Limb (tissue), 2 donors: ENCODE measurements around the gene NSFL1C.
"Not testable (repeated sequence)": the region's sequence is repeated elsewhere in the genome, so short reads cannot be mapped to it uniquely, and the experiment has no call there.

Source experiments
- DNase-seq, 2 donors: peaks; one replicate each; pipeline ENCODE4 v3.0.0-alpha.2; 2016; ENCODE audit errors: extremely low spot score in 2 of 2

NSFL1C gene

GRCh38 chr20:1424336-1424735 lies 42.3 kb downstream of the NSFL1C start:
- DNase-seq = no peak

DNA sequence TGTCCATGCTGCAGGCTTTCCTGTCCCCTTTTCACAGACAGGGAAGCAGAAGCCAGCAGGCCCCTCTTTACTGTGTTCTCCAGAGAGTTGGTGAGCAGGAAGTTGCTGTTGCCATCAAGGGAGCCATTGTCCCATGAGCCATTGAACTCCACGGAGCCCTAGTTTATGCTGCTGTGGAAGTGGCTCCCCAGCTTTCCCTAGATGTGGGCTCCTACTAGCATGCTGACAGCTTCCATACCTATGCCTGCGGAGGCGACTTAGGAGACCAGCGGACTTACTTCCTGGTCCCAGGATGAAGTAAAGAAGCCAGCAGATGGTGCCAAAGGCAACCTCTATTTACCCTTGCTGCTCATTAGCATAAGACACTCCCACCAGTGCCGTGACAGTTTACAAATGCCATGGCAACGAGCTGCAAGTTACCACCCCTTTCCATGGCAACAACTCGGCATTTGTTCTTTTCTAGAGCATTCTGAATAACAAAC lies 43.0 kb downstream of the NSFL1C start:
- peak in 1 of 2 donors; percentile 51 for DNase-seq

DNA sequence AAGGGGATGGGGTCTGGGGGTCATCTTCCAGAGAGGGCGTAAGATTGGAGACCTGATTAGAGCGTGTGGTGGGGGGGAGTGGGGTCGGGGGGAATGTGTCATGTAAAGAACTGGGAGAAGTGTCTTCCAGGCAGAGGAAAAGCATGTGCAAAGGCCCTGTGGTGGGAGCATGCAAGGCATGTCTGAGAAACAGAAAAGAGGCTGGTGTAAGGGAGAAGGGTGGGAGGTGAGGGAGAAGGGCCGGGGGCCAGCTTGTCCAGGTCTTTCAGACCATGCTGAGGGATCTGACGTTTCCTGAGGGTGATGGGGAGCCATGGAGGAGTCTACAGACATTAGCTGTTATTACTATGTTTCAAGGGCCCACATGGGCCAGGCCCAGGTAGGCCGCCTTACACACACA lies 43.4 kb downstream of the NSFL1C start:
- no peak for DNase-seq

DNA sequence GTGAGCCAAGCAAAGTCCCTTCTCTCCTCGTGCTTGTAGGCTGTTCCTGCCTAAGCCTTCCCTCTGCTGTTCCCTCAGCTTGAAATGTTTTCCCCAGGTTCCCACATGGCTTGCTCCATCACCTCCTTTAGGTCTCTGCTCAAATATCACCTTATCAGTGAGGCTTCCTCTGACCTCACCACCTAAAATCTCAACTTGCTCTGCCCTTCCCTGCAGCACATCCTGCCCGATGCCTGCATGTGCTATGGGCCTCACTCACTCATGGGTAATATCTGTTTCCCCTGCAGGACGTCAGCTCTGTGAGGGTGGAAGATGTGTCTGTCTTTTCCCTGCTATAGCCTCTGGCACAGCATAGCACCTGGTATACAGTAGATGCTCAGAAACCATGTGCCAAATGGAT lies 43.9 kb downstream of the NSFL1C start:
- DNase-seq = no peak

DNA sequence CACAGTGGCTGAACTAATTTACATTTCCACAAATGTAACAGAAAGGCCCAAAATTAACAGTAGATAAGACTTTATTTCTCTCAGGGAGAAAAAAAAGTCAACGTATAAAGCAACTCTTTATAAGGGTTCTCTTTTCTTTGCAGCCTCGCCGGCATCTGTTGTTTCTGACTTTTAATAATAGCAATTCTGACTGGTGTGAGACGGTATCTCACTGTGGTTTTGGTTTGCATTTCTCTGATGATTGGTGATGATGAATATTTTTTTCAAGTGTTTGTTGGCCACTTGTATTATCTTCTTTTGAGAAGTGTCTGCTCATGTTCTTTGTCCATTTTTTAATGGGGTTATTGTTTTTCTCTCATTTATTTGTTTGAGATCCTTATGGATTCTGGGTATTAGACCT lies 46.6 kb downstream of the NSFL1C start:
- DNase-seq = no peak

GRCh38 chr20:1418350-1418749 lies 48.3 kb downstream of the NSFL1C start:
- no peak for DNase-seq

DNA sequence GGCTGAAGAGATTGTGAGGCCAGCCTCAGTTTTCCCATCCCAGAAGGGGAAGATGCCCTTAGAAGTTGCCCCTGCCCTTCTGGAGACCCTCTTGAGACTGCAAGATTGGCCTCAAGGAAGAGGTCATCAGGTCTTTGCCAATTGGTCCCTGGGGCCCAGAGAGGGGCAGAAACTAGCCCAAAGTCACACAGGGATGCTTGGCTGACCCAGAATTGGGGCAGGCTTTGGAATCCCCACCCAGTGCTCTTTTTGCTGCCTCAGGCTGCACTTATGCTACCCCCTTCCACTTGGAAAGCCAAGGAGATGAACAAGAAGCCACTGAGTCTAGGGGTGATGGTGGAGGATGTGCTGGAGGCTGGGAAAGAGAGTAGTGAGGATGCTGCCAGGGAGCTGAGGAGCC lies 48.9 kb downstream of the NSFL1C start:
- no peak for DNase-seq

- DNase-seq = no peak
Observed at GRCh38 chr20:1417273-1417672, 49.4 kb downstream of the NSFL1C start.

- no peak for DNase-seq
Observed at GRCh38 chr20:1415667-1416468, 50.8 kb downstream of the NSFL1C start.

GRCh38 chr20:1414982-1415381 lies 51.7 kb downstream of the NSFL1C start:
- DNase-seq = no peak

GRCh38 chr20:1405801-1406200 lies 60.8 kb downstream of the NSFL1C start:
- DNase-seq = no peak

GRCh38 chr20:1403624-1404023 lies 63.0 kb downstream of the NSFL1C start:
- DNase-seq = no peak

- DNase-seq = no peak
Observed at GRCh38 chr20:1402149-1402548, 64.5 kb downstream of the NSFL1C start.

- no peak for DNase-seq
Observed at GRCh38 chr20:1401451-1401907, 65.2 kb downstream of the NSFL1C start.

GRCh38 chr20:1399678-1400366 lies 66.8 kb downstream of the NSFL1C start:
- peak in 1 of 2 donors; percentile 21 for DNase-seq

DNA sequence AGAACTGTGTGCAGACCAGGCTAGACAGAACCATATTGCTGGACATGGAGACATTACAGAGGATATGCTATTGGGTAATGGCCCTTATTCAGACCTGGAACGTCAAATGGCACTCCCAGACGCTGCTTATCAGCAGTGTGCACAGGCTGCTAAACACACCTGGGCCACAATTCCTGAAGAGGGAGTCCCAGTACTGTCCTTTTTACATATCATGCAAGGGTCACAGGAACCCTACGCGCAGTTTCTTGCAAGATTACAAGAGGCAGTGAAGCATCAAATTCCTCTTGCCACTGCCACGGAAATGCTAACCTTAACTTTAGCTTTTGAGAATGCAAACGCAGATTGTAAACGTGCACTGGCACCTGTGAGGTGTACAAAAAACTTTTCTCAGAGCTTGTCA lies 68.5 kb downstream of the NSFL1C start:
- DNase-seq = not testable (repeated sequence)

DNA sequence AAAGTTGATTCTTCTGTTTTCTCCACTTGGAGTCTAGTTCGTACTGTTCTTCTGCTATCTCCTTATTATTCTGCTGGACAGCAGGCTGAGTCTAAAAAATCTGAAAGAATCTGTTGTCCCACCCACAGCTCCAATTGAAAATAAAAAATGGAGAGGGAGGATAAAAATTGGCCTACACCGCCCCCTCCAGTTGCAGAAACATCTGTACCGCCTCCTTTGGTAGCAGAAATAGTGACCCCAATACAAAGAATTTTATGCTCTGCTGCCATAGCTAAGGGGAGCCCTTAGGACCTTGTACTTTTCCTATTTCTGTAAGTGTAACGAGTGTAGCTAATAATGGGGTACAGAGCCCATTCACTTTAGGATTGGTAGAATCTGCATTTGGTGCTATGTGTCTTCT lies 68.9 kb downstream of the NSFL1C start:
- no peak for DNase-seq

DNA sequence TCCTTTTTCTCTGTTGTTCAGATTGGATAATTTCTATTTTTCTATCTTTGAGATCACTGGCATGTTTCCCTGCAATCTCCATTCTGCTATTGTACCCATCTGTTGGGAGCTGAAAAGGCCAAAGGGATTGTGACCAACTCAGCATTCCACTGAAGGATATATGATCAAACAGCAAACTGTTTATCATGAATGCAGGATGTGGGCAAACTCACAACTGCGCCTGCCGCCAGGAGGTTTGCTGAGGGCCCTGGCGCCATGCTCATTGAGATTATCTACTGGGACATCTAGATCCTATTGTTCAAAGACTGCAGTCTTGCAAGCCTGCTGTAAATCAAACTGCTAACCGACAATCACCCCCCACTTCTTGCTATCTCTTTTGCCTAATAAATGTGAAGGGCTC lies 69.9 kb downstream of the NSFL1C start:
- DNase-seq = no peak

DNA sequence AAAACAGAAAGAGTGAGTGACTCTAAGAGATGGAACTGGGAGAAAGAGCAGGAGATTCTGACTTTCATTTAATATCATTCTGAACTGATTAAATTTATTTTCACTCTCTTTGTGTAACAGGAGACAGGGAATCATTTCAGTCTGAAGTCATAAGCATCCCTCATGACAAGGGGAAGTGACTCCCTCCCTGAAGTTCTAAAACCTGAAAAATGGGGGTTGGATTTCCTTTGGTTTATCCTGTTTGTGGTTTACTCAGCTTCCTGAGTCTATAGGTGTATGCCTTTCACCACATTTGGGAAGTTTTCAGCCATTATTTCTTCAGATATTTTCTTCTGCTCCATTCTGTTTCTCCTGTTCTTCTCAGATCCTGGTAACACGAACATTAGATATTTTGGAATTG lies 70.4 kb downstream of the NSFL1C start:
- DNase-seq = no peak

GRCh38 chr20:1394686-1395085 lies 72.0 kb downstream of the NSFL1C start:
- no peak for DNase-seq

DNA sequence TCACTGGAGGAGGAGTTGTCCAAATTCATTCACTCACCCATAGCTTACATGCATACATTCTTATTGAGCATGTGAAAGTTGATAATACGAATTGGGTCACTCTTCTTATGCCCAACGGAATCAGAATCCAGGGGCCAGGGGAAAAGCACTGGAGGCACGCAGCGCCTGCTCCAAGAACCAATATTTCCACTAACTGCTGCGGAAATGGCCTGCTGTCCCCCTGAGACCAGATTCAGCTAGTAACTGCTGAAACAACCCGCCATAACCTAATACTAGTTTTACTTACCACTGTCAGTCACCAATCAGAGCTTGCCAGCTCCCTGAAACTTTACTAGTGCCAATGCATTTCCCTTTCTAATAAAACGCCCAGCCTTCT lies 73.2 kb downstream of the NSFL1C start:
- no peak for DNase-seq

GRCh38 chr20:1392693-1393506 lies 73.7 kb downstream of the NSFL1C start, which contains the start of gene FKBP1A:
FKBP1A (minus strand) TSS chr20:1393054; CDS start chr20:1392998, 56 bp downstream.
- DNase-seq = peak; percentile 93 to 95
